GM18498 (cell line): Measurements from ENCODE around the gene LSM7.
A peak's percentile ranks its signal among the peaks of the same experiment; 100 is the strongest.

Source experiments
- ATAC-seq: cut with Tn5 transposase; IDR thresholded peaks from one replicate; pipeline ENCODE4 v1.9.1; 2021; ENCODE audit warnings: mild to moderate bottlenecking, moderate library complexity; ENCODE audit not compliant: unreplicated experiment

The LSM7 gene

GRCh38 chr19:2305452-2306280 is 22.7 kb downstream of the LSM7 start:
- no peak for ATAC-seq

GRCh38 chr19:2303211-2303798 is 25.1 kb downstream of the LSM7 start:
- no peak for ATAC-seq

- no peak for ATAC-seq
Observed at GRCh38 chr19:2302319-2303210, 25.8 kb downstream of the LSM7 start.

- no peak for ATAC-seq
Observed at GRCh38 chr19:2300533-2300932, 27.9 kb downstream of the LSM7 start.

- no peak for ATAC-seq
Observed at GRCh38 chr19:2296141-2296540, 32.2 kb downstream of the LSM7 start.

- no peak for ATAC-seq
Observed at GRCh38 chr19:2294687-2295335, 33.6 kb downstream of the LSM7 start.

GRCh38 chr19:2291185-2291751 is 37.1 kb downstream of the LSM7 start:
- no peak for ATAC-seq

GRCh38 chr19:2290441-2291184 is 37.8 kb downstream of the LSM7 start:
- peak; percentile 18 for ATAC-seq

GRCh38 chr19:2289714-2290435 is 38.5 kb downstream of the LSM7 start:
- peak; percentile 39 for ATAC-seq

- peak; percentile 16 for ATAC-seq
Observed at GRCh38 chr19:2288818-2289713, 39.3 kb downstream of the LSM7 start.

GRCh38 chr19:2288338-2288817 is 40.0 kb downstream of the LSM7 start:
- no peak for ATAC-seq

GRCh38 chr19:2287585-2288337 is 40.6 kb downstream of the LSM7 start:
- no peak for ATAC-seq

- ATAC-seq, result no peak
Observed at GRCh38 chr19:2286402-2287140, 41.8 kb downstream of the LSM7 start.

- no peak for ATAC-seq
Observed at GRCh38 chr19:2283835-2284507, 44.4 kb downstream of the LSM7 start.

GRCh38 chr19:2282862-2283237 is 45.5 kb downstream of the LSM7 start:
- ATAC-seq, result no peak
